HCT116 (cell line): Measurements from ENCODE around the gene PDGFD. TPM values are rescaled to one million over a fixed set of nuclear protein-coding genes. Genes with fewer than 3 reads are reported as not detected.

Source experiments
- ATAC-seq: fragments of 200-7000 bp; cut with Tn5 transposase; 2 replicates; pipeline ENCODE4 v1.9.1; 2020; ENCODE audit warnings: mild to moderate bottlenecking, moderate library complexity
- BruUV-seq: library from RNA; stranded (reverse); fragments of 400-500 nt; replicated peaks from 2 replicates; lab custom pipeline; 2021; lab: Mats Ljungman, UMichigan
- CTCF ChIA-PET: fragments of 300-600 bp; sonication (Branson Sonifier 250); formaldehyde crosslinking; loops from one replicate; lab custom pipeline; 2021; ENCODE audit warnings: antibody characterized with exemption; lab: Charles Lee
- POLR2A ChIA-PET: fragments of 300-600, 350-600 bp; sonication (Branson Sonifier 250); formaldehyde crosslinking; loops from one replicate; lab custom pipeline; 2021; ENCODE audit warnings: antibody characterized with exemption; lab: Charles Lee
- RAD21 ChIA-PET, 2 experiments: fragments of 300-600 bp; sonication (Branson Sonifier 250); formaldehyde crosslinking; loops; one replicate each; lab custom pipeline; 2023; ENCODE audit warnings: low total read pairs in 2 of 2; ENCODE audit not compliant: uncharacterized antibody in 2 of 2, unreplicated experiment in 2 of 2, low non-redundant PET in 1 of 2; lab: Charles Lee
- DNase-seq: peaks from one replicate; pipeline ENCODE4 v3.0.0-alpha.2; 2010; ENCODE audit warnings: low read depth, low spot score
- H2AFZ ChIP-seq: fragments of 200-600 bp; shearing (Covaris generic), sonication (generic); 2 replicates; pipeline ENCODE4 v1.6.1; 2017; ENCODE audit warnings: low read depth, mixed run types, mixed read lengths, antibody characterized with exemption, low read length; ENCODE audit not compliant: poor library complexity, severe bottlenecking
- H3K27ac ChIP-seq: 2 replicates; pipeline ENCODE4 v1.5.1; 2012; ENCODE audit warnings: low read depth, low read length
- H3K27me3 ChIP-seq: fragments of 200-600 bp; sonication (generic); 2 replicates; pipeline ENCODE4 v1.6.1; 2016; ENCODE audit warnings: mixed run types, low read length, mixed read lengths; ENCODE audit not compliant: insufficient read depth
- H3K36me3 ChIP-seq, 2 experiments: fragments of 200-500 bp in 1 of 2; fragments of 200-600 bp in 1 of 2; sonication (Bioruptor generic) in 1 of 2; sonication (generic) in 1 of 2; 2 replicates each; pipeline versions ENCODE4 v1.5.1 to v1.6.1; 2014 to 2016; ENCODE audit warnings: low read length in 2 of 2, inconsistent platforms in 1 of 2, mixed read lengths in 1 of 2, mixed run types in 1 of 2; ENCODE audit not compliant: insufficient read depth in 2 of 2, control insufficient read depth in 1 of 2
- H3K4me1 ChIP-seq, 2 experiments: fragments of 200-600 bp in 1 of 2; sonication (generic) in 1 of 2; 2 replicates each; pipeline versions ENCODE4 v1.5.1 to v1.6.1; 2012 to 2017; ENCODE audit warnings: low read length in 2 of 2, inconsistent platforms in 1 of 2, mild to moderate bottlenecking in 1 of 2, mixed read lengths in 1 of 2, mixed run types in 1 of 2, moderate library complexity in 1 of 2; ENCODE audit not compliant: insufficient read depth in 2 of 2, control insufficient read depth in 1 of 2
- H3K4me2 ChIP-seq: fragments of 200-600 bp; sonication (generic); 2 replicates; pipeline ENCODE4 v1.6.1; 2017; ENCODE audit warnings: mixed run types, low read length, mixed read lengths
- H3K4me3 ChIP-seq, 2 experiments: fragments of 200-600 bp in 1 of 2; sonication (generic) in 1 of 2; replicated peaks in 1 of 2; 2 replicates each; pipeline ENCODE4 v1.5.1; 2011 to 2016; ENCODE audit warnings: low read length in 2 of 2, control low read depth in 1 of 2, low read depth in 1 of 2, mild to moderate bottlenecking in 1 of 2, mixed read lengths in 1 of 2, mixed run types in 1 of 2
- H3K79me2 ChIP-seq: fragments of 200-600 bp; sonication (generic); 2 replicates; pipeline ENCODE4 v1.6.1; 2017; ENCODE audit warnings: mild to moderate bottlenecking, mixed run types, low read length, moderate library complexity, mixed read lengths; ENCODE audit not compliant: insufficient read depth
- H3K9ac ChIP-seq: fragments of 200-600 bp; sonication (generic); 2 replicates; pipeline ENCODE4 v1.6.1; 2016; ENCODE audit warnings: low read length, mixed read lengths
- H3K9me2 ChIP-seq: fragments of 200-600 bp; sonication (generic), shearing (Covaris generic); 2 replicates; pipeline ENCODE4 v1.6.1; 2017; ENCODE audit warnings: mixed run types, mild to moderate bottlenecking, moderate library complexity; ENCODE audit not compliant: insufficient read depth
- H3K9me3 ChIP-seq, 2 experiments: fragments of 200-500 bp in 1 of 2; fragments of 200-600 bp in 1 of 2; sonication (Bioruptor generic) in 1 of 2; sonication (generic) in 1 of 2; 2 replicates each; pipeline ENCODE4 v1.6.1; 2014 to 2017; ENCODE audit warnings: low read length in 2 of 2, mixed read lengths in 2 of 2, inconsistent platforms in 1 of 2, low read depth in 1 of 2, mild to moderate bottlenecking in 1 of 2, mixed run types in 1 of 2, moderate library complexity in 1 of 2; ENCODE audit not compliant: control insufficient read depth in 1 of 2, insufficient read depth in 1 of 2
- H4K20me1 ChIP-seq: fragments of 200-600 bp; sonication (generic), shearing (Covaris generic); 2 replicates; pipeline ENCODE4 v1.6.1; 2017; ENCODE audit warnings: mixed run types, mild to moderate bottlenecking, moderate library complexity; ENCODE audit not compliant: insufficient read depth
- CBX3 ChIP-seq: IDR thresholded peaks from 2 replicates; pipeline ENCODE4 v1.6.1; 2012; ENCODE audit warnings: low read depth
- CEBPB ChIP-seq: IDR thresholded peaks from 2 replicates; pipeline ENCODE4 v1.6.1; 2012; ENCODE audit warnings: low read depth
- EGR1 ChIP-seq: IDR thresholded peaks from 2 replicates; pipeline ENCODE4 v1.6.1; 2012; ENCODE audit warnings: low read depth
- ELF1 ChIP-seq: IDR thresholded peaks from 2 replicates; pipeline ENCODE4 v1.6.1; 2012; ENCODE audit warnings: low read depth, borderline replicate concordance
- EZH2 ChIP-seq: fragments of 200-600 bp; sonication (generic); IDR thresholded peaks from 2 replicates; pipeline ENCODE4 v1.6.1; 2017; ENCODE audit warnings: antibody characterized with exemption, mixed run types
- MAX ChIP-seq: IDR thresholded peaks from 2 replicates; pipeline ENCODE4 v1.6.1; 2012
- POLR2A ChIP-seq: IDR thresholded peaks from 2 replicates; pipeline ENCODE4 v1.7.0; 2011; ENCODE audit warnings: borderline replicate concordance; ENCODE audit not compliant: insufficient read depth, insufficient read length; ENCODE audit errors: extremely low read depth
- POLR2AphosphoS5 ChIP-seq: IDR thresholded peaks from 2 replicates; pipeline ENCODE4 v1.6.1; 2011; ENCODE audit warnings: mild to moderate bottlenecking, low read depth, low read length, moderate library complexity
- REST ChIP-seq: IDR thresholded peaks from 2 replicates; pipeline ENCODE4 v1.6.1; 2012; ENCODE audit warnings: low read depth
- SIN3A ChIP-seq: IDR thresholded peaks from 2 replicates; pipeline ENCODE4 v1.6.1; 2012; ENCODE audit warnings: low read depth
- SP1 ChIP-seq: IDR thresholded peaks from 2 replicates; pipeline ENCODE4 v1.6.1; 2012; ENCODE audit warnings: low read depth
- SRF ChIP-seq: IDR thresholded peaks from 2 replicates; pipeline ENCODE4 v1.6.1; 2012; ENCODE audit warnings: low read depth
- TCF7L2 ChIP-seq: IDR thresholded peaks from 2 replicates; pipeline ENCODE4 v1.7.0; 2011; ENCODE audit warnings: borderline replicate concordance, inconsistent platforms; ENCODE audit not compliant: insufficient read depth, insufficient read length; ENCODE audit errors: extremely low read depth
- YY1 ChIP-seq: IDR thresholded peaks from 2 replicates; pipeline ENCODE4 v1.6.1; 2011; ENCODE audit warnings: low read length, low read depth, moderate library complexity, mild to moderate bottlenecking; ENCODE audit not compliant: insufficient replicate concordance; ENCODE audit errors: extremely low read depth
- ZFX ChIP-seq: fragments of 450-650 bp; IDR thresholded peaks from 2 replicates; pipeline ENCODE4 v1.6.1; 2017
- ZNF274 ChIP-seq: fragments of 200-500 bp; sonication (Bioruptor generic); IDR thresholded peaks from 2 replicates; pipeline ENCODE4 v1.6.1; 2014; ENCODE audit warnings: mild to moderate bottlenecking, low read depth, low read length, inconsistent platforms
- intact Hi-C: fragments of 100-400 bp; cut with micrococcal nuclease; formaldehyde crosslinking; loops from 2 replicates; pipeline ENCODE4 v1.10.0; 2022
- total RNA-seq: library from RNA; stranded (reverse); gene quantifications from one replicate; pipeline ENCODE4 v1.2.1, GENCODE V29; 2021; ENCODE audit not compliant: unreplicated experiment

Gene PDGFD
- total RNA-seq, 1 experiment from 2014 or later: 0.34 TPM

GRCh38 chr11:104054911-104055529 is 108.9 kb downstream of the PDGFD start:
- intact Hi-C loops: no loop called here
- H3K9me3 ChIP-seq: no peaks in the 10 kb centered on the region
- POLR2A ChIA-PET: no interaction called here
- no TSS peak for BruUV-seq
- CTCF ChIA-PET: no interaction called here
- DNase-seq: no peak
- TF ChIP-seq MAX: no peak
- TF ChIP-seq POLR2A: no peak
- no peaks in the 10 kb centered on the region for H3K9me2 ChIP-seq
- H3K27me3 ChIP-seq: no peaks in the 10 kb centered on the region
- no peak overlapping the region for H2AFZ ChIP-seq
- H3K36me3 ChIP-seq: no peaks in the 10 kb centered on the region
- no peak for ATAC-seq
- no peaks in the 10 kb centered on the region for H3K4me1 ChIP-seq
- no peak overlapping the region for H3K27ac ChIP-seq
- H4K20me1 ChIP-seq: no peaks in the 10 kb centered on the region
- H3K9ac ChIP-seq: no peak overlapping the region
- RAD21 ChIA-PET: no interaction called here
- H3K4me2 ChIP-seq: no peak overlapping the region
- no peak overlapping the region for H3K4me3 ChIP-seq
- no peaks in the 10 kb centered on the region for H3K79me2 ChIP-seq

- Histone ChIP-seq H3K9me2 (no peaks in the 10 kb centered on the region), H4K20me1 (no peaks in the 10 kb centered on the region), H3K4me3 (no peak overlapping the region), H3K4me2 (no peak overlapping the region), H3K36me3 (no peaks in the 10 kb centered on the region), H3K4me1 (no peaks in the 10 kb centered on the region), H3K27me3 (no peaks in the 10 kb centered on the region), H3K27ac (no peak overlapping the region), H3K79me2 (no peaks in the 10 kb centered on the region), H3K9me3 (no peaks in the 10 kb centered on the region), H3K9ac (no peak overlapping the region), H2AFZ (no peak overlapping the region)
- TF ChIP-seq ELF1 (no peak), YY1 (no peak), EGR1 (no peak), CBX3 (no peak), MAX (no peak), REST (no peak), ZFX (no peak), ZNF274 (no peak), POLR2A (no peak), SIN3A (no peak), CEBPB (no peak), TCF7L2 (no peak), POLR2AphosphoS5 (no peak), EZH2 (no peak), SP1 (no peak), SRF (no peak)
- POLR2A ChIA-PET: no interaction called here
- intact Hi-C loops: no loop called here
- CTCF ChIA-PET: no interaction called here
- no peak for DNase-seq
- RAD21 ChIA-PET: no interaction called here
- BruUV-seq: no TSS peak
- ATAC-seq: no peak
Observed at GRCh38 chr11:104053743-104054478, 110.0 kb downstream of the PDGFD start.
